ENCODE data around the gene LEFTY2.
A peak's percentile ranks its signal among the peaks of the same experiment; 100 is the strongest.

The LEFTY2 gene

GRCh38 chr1:225896937-225897549, 44.0 kb downstream of the LEFTY2 start:
- Histone ChIP-seq H3K9ac (ENCODE audit: insufficient read length, low read depth) (no peak overlapping the region), H3K4me3 (ENCODE audit: insufficient read length, low read depth) (no peak overlapping the region)

GRCh38 chr1:225896494-225896893, 44.5 kb downstream of the LEFTY2 start:
- no peak overlapping the region for H3K4me3 ChIP-seq (ENCODE audit: insufficient read length, low read depth)
- H3K9me3 ChIP-seq (ENCODE audit: insufficient read depth, low read length), result no peaks in the 10 kb centered on the region
- no peak for DNase-seq (ENCODE audit: low read depth, low spot score)
- H3K9ac ChIP-seq (ENCODE audit: insufficient read length, low read depth), result no peak overlapping the region
- peaks cover 22% of the 10 kb centered on the region for H3K4me1 ChIP-seq (ENCODE audit: insufficient read depth, insufficient read length)
- TF ChIP-seq ZNF274 (IDR thresholded peaks at IDR 0.05; ENCODE audit: low read depth, low read length), result no peak
- no peak for TF ChIP-seq SUZ12 (IDR thresholded peaks at IDR 0.05; ENCODE audit: extremely low read depth, insufficient read depth, insufficient read length)
- TF ChIP-seq YY1 (IDR thresholded peaks at IDR 0.05; ENCODE audit: insufficient read depth, insufficient read length), result no peak
- H3K36me3 ChIP-seq (ENCODE audit: insufficient read depth, insufficient read length, low read length), result no peaks in the 10 kb centered on the region
- H3K27me3 ChIP-seq (ENCODE audit: insufficient read depth, insufficient read length), result peaks cover 7% of the 10 kb centered on the region

More at GRCh38 chr1:225896937-225897549, 44.0 kb downstream of the LEFTY2 start:
- TF ChIP-seq ZNF274 (IDR thresholded peaks at IDR 0.05; ENCODE audit: low read depth, low read length), result no peak
- TF ChIP-seq SUZ12 (IDR thresholded peaks at IDR 0.05; ENCODE audit: extremely low read depth, insufficient read depth, insufficient read length), result no peak
- no peak for TF ChIP-seq YY1 (IDR thresholded peaks at IDR 0.05; ENCODE audit: insufficient read depth, insufficient read length)
- H3K27me3 ChIP-seq (ENCODE audit: insufficient read depth, insufficient read length), result peaks cover 7% of the 10 kb centered on the region
- no peaks in the 10 kb centered on the region for H3K9me3 ChIP-seq (ENCODE audit: insufficient read depth, low read length)
- peaks cover 18% of the 10 kb centered on the region for H3K4me1 ChIP-seq (ENCODE audit: insufficient read depth, insufficient read length)
- H3K36me3 ChIP-seq (ENCODE audit: insufficient read depth, insufficient read length, low read length), result no peaks in the 10 kb centered on the region
- no peak for DNase-seq (ENCODE audit: low read depth, low spot score)

DNA sequence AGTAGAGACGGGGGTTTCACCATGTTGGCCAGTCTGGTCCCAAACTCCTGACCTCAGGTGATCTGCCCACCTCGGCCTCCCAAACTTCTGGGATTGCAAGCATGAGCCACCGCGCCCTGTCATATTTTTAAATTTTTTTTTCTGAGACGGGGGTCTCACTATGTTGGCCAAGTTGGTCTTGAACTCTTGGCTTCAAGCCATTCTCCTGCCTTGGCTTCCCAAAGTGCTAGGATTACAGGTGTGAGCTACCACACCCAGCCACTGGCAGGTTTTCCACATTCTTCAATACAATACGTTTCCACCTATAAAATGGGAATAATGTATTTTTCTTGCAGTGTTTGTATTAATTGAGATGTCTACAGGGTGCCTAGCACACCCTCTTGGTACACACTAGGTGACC, 48.7 kb downstream of the LEFTY2 start:
- H3K4me3 ChIP-seq (ENCODE audit: insufficient read length, low read depth), result no peak overlapping the region
- DNase-seq (ENCODE audit: low read depth, low spot score), result no peak
- TF ChIP-seq ZNF274 (IDR thresholded peaks at IDR 0.05; ENCODE audit: low read depth, low read length), result no peak

GRCh38 chr1:225891229-225891972, 49.6 kb downstream of the LEFTY2 start:
- Histone ChIP-seq H3K4me1 (ENCODE audit: insufficient read depth, insufficient read length) (peaks cover 28% of the 10 kb centered on the region), H3K36me3 (ENCODE audit: insufficient read depth, insufficient read length, low read length) (no peaks in the 10 kb centered on the region), H3K9me3 (ENCODE audit: insufficient read depth, low read length) (no peaks in the 10 kb centered on the region), H3K9ac (ENCODE audit: insufficient read length, low read depth) (no peak overlapping the region), H3K27me3 (ENCODE audit: insufficient read depth, insufficient read length) (no peaks in the 10 kb centered on the region), H3K4me3 (ENCODE audit: insufficient read length, low read depth) (no peak overlapping the region)
- TF ChIP-seq SUZ12 (IDR thresholded peaks at IDR 0.05; ENCODE audit: extremely low read depth, insufficient read depth, insufficient read length) (no peak), ZNF274 (IDR thresholded peaks at IDR 0.05; ENCODE audit: low read depth, low read length) (no peak), YY1 (IDR thresholded peaks at IDR 0.05; ENCODE audit: insufficient read depth, insufficient read length) (no peak)
- no peak for DNase-seq (ENCODE audit: low read depth, low spot score)

More for the DNA sequence above, 48.7 kb downstream of the LEFTY2 start:
- H3K9me3 ChIP-seq (ENCODE audit: insufficient read depth, low read length), result no peaks in the 10 kb centered on the region
- no peak overlapping the region for H3K9ac ChIP-seq (ENCODE audit: insufficient read length, low read depth)
- H3K4me1 ChIP-seq (ENCODE audit: insufficient read depth, insufficient read length), result peaks cover 28% of the 10 kb centered on the region
- H3K27me3 ChIP-seq (ENCODE audit: insufficient read depth, insufficient read length), result no peaks in the 10 kb centered on the region
- H3K36me3 ChIP-seq (ENCODE audit: insufficient read depth, insufficient read length, low read length), result no peaks in the 10 kb centered on the region

DNA sequence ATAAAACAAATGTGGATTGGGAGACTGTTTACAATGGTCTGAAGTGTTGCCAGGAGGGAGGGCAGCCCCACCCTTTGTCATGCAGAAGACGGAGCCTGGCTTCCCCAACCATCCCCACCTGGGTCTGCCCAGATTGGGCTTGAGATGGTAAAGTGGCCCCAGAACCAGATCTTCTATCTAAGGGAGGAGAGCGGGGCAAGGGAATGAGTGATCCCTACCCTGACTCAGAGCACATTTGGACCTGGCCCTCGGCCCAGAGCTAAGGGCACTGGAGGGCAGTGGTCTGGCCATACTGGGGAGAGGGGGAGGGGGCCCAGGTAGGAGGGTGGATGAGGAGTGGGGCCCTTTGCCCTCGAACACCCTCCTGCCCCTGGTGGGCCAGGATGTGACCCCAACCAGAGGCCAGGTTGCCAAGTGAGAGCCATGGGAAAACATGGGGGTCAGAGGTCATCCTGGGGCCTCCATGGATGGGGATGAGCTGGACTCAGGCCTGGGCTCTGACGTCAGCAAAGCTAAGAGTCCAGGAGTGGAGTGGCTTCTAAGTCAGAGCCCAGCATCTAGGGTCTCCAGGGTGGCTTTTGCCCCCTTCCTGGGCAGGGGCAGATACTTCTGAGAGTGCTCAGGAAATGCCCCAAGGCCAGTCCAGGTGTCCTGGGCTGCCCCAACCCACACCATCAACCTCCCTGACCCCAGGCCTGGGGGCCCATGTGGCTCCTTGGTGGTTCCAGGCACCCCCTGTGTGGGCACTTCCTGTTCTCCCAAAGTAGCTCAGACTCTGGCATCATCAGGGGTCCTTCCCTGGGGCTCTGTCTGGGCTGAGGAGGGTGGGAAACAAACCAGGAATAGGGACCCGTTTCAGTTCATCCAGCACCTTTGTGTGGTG, 50.4 kb downstream of the LEFTY2 start:
- Histone ChIP-seq H3K36me3 (ENCODE audit: insufficient read depth, insufficient read length, low read length) (no peaks in the 10 kb centered on the region), H3K9ac (ENCODE audit: insufficient read length, low read depth) (peak overlapping the region; percentile 8), H3K4me3 (ENCODE audit: insufficient read length, low read depth) (no peak overlapping the region), H3K9me3 (ENCODE audit: insufficient read depth, low read length) (no peaks in the 10 kb centered on the region), H3K27me3 (ENCODE audit: insufficient read depth, insufficient read length) (no peaks in the 10 kb centered on the region), H3K4me1 (ENCODE audit: insufficient read depth, insufficient read length) (peaks cover 28% of the 10 kb centered on the region)
- TF ChIP-seq SUZ12 (IDR thresholded peaks at IDR 0.05; ENCODE audit: extremely low read depth, insufficient read depth, insufficient read length) (no peak), YY1 (IDR thresholded peaks at IDR 0.05; ENCODE audit: insufficient read depth, insufficient read length) (no peak), ZNF274 (IDR thresholded peaks at IDR 0.05; ENCODE audit: low read depth, low read length) (no peak)
- no peak for DNase-seq (ENCODE audit: low read depth, low spot score)

DNA sequence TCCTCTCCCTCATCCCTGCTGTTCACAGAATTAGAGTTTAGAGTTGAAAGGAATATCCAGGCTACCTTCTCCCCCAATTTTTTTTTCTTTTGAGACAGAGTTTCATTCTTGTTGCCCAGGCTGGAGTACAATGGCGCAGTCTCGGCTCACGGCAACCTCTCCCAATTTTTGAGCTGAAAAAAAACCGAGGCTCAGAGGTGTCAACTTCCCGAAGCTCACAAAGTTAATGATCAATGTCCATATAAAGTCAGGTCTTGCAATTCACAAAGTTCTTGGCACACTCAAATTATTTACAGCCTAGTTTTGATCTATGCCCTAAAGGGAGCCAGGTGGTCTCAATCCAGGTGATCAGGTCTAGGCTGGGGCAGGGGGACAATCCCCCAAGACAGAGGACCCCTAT, 51.3 kb downstream of the LEFTY2 start:
- Histone ChIP-seq H3K9ac (ENCODE audit: insufficient read length, low read depth) (no peak overlapping the region), H3K4me1 (ENCODE audit: insufficient read depth, insufficient read length) (peaks cover 28% of the 10 kb centered on the region), H3K4me3 (ENCODE audit: insufficient read length, low read depth) (no peak overlapping the region), H3K27me3 (ENCODE audit: insufficient read depth, insufficient read length) (no peaks in the 10 kb centered on the region), H3K36me3 (ENCODE audit: insufficient read depth, insufficient read length, low read length) (no peaks in the 10 kb centered on the region), H3K9me3 (ENCODE audit: insufficient read depth, low read length) (no peaks in the 10 kb centered on the region)
- no peak for TF ChIP-seq ZNF274 (IDR thresholded peaks at IDR 0.05; ENCODE audit: low read depth, low read length)
- DNase-seq (ENCODE audit: low read depth, low spot score), result no peak
